Measurements from ENCODE around the gene GNA12. TPM values are rescaled to one million over a fixed set of nuclear protein-coding genes. Genes with fewer than 3 reads are reported as not detected.

Gene GNA12
- total RNA-seq, 3 donors from 2014 or later, result 21.7 to 57.7 (median 25.7) TPM

DNA sequence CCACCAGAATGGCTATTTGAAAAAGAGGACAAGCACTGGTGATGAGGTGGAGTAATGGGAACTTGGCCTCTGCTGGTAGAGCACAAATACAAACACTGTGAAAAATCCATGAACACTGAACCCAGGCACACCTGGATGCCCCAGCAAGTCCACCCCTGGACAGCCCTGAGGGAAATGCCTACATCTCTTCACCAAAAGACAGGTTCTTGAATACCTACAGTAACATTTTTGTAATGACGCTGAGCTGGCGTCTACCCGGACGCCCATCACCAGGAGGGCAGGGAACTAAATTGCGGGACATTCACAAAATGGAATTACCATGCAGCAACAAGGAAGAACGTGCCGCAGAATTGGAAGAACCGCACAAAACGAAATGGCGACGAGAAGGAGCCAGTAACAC lies 70.5 kb downstream of the GNA12 start:
- TF ChIP-seq, protein P1, sequence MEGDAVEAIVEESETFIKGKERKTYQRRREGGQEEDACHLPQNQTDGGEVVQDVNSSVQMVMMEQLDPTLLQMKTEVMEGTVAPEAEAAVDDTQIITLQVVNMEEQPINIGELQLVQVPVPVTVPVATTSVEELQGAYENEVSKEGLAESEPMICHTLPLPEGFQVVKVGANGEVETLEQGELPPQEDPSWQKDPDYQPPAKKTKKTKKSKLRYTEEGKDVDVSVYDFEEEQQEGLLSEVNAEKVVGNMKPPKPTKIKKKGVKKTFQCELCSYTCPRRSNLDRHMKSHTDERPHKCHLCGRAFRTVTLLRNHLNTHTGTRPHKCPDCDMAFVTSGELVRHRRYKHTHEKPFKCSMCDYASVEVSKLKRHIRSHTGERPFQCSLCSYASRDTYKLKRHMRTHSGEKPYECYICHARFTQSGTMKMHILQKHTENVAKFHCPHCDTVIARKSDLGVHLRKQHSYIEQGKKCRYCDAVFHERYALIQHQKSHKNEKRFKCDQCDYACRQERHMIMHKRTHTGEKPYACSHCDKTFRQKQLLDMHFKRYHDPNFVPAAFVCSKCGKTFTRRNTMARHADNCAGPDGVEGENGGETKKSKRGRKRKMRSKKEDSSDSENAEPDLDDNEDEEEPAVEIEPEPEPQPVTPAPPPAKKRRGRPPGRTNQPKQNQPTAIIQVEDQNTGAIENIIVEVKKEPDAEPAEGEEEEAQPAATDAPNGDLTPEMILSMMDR (IDR thresholded peaks at IDR 0.05), result no peak
- intact Hi-C loops (cut with DNase I, micrococcal nuclease), result no loop called here

DNA sequence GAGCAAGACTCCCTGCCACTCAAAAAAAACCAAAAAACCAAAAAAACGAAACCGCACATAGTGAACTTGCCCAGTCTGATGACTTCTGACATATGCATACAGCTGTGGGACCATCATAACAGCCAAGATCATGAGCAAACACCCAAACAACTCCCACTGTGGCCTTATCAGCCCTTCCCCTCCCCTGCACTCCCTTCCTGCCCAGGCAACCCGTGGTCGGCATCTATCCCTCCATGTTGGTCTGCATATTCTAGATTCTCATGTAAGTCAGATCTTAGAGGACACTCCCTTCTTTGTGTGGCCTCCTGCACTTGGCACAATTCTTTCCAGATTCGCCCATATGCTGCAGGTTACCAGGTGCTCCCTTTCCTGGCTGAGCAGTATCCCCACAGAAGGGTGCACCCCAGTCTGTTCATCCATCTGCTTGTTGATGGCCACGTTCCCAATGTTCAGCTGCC lies 72.8 kb downstream of the GNA12 start:
- Histone ChIP-seq H3K4me1 (ENCODE audit: low read depth) (no peaks in the 10 kb centered on the region), H3K9me3 (no peaks in the 10 kb centered on the region), H3K36me3 (ENCODE audit: low read depth) (no peaks in the 10 kb centered on the region), H3K4me3 (no peak overlapping the region)
- intact Hi-C loops (cut with DNase I, micrococcal nuclease), result no loop called here
- ATAC-seq (no peak), DNase-seq (no peak)
- TF ChIP-seq, protein P1 (IDR thresholded peaks at IDR 0.05), result no peak

More for the DNA sequence above, 70.5 kb downstream of the GNA12 start:
- H3K9me3 ChIP-seq, result no peaks in the 10 kb centered on the region
- DNase-seq (no peak), ATAC-seq (no peak)
- H3K36me3 ChIP-seq (ENCODE audit: low read depth), result no peaks in the 10 kb centered on the region
- H3K4me3 ChIP-seq, result no peak overlapping the region
- H3K4me1 ChIP-seq (ENCODE audit: low read depth), result no peaks in the 10 kb centered on the region

DNA sequence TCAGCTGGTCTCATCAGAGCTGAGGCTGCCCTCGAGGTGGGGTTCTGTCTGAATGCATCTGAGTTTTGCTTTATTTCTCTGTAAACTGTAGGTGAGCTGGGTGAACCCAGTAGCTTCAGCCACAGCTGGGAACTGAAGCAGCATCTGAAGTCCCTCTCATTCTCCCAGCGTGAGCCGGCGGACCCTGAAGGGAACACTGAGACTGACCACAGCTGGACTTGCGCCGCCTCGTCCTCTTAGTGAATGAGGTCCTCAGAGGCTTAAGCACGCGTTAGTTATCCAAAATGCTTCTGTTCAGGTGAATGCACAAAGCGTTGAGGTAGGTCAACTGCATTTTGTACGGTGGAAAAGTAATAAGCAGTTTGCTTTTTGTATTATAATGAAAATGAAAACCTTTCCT lies 79.5 kb downstream of the GNA12 start:
- ATAC-seq (no peak), DNase-seq (no peak)
- Histone ChIP-seq H3K4me3 (no peak overlapping the region), H3K9me3 (no peaks in the 10 kb centered on the region), H3K36me3 (ENCODE audit: low read depth) (no peaks in the 10 kb centered on the region), H3K4me1 (ENCODE audit: low read depth) (peaks cover 8% of the 10 kb centered on the region)
- intact Hi-C loops (cut with DNase I, micrococcal nuclease), result no loop called here
- TF ChIP-seq, protein P1 (IDR thresholded peaks at IDR 0.05), result no peak

DNA sequence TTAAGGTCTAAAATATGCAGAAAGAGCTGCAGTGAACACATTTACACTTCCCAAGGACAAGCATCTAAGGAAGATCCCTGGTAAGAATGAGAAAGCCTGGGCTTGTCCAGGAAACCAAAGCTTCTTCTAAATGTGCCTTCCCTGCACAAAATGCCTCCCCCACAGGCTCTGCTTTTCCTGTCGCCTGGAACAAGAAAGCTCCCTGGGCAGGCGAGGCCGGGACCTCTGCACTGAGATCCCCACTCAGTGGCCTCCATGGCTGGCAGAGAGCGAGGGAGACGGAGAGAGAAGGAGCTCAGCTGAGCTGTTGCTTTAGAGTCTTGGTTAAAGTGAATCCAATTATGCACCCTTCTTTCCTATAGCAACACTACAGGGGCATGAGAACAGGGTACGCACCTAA lies 80.5 kb downstream of the GNA12 start:
- TF ChIP-seq, protein P1 (IDR thresholded peaks at IDR 0.05), result no peak
- Histone ChIP-seq H3K9me3 (no peaks in the 10 kb centered on the region), H3K4me1 (ENCODE audit: low read depth) (peaks cover 12% of the 10 kb centered on the region), H3K4me3 (no peak overlapping the region), H3K36me3 (ENCODE audit: low read depth) (no peaks in the 10 kb centered on the region)
- intact Hi-C loops (cut with DNase I, micrococcal nuclease), result no loop called here
- ATAC-seq (no peak), DNase-seq (no peak)

DNA sequence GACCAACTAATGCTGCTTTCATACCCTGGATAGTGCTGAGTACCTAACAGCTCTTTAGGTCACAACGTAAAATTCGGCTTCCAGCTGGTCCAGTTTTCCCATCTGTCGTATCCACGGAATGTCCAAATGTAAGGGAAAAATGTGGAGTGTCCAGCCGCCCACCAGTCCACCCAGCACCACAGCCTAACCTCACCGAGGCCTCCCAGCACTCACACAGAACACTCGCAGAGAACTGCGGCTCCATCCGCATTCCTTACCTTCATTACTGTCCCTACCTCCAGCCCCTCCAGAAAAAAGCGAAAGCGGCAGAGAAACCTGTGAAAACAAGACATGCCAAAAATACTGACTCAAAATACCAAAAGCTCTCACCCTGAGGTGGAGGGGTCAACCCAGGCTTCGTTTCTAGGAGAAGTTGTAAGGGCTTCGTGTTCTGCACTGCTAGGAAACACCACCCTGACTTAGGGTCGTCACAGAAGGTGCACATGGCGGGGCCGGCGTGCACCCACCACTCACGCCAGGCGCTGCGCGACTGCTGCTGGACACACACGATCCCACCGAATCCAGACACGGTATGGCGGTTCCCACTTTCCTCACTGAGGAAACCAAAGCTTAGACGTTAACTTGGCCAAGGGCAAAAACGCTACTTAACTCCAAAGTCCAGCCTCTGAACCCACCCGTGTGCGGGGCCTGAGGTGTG lies 82.2 kb downstream of the GNA12 start:
- DNase-seq, result no peak
- H3K4me1 ChIP-seq (ENCODE audit: low read depth), result peaks cover 12% of the 10 kb centered on the region

More for the DNA sequence above, 82.2 kb downstream of the GNA12 start:
- intact Hi-C loops (cut with DNase I, micrococcal nuclease), result no loop called here
- ATAC-seq, result no peak
- TF ChIP-seq, protein P1 (IDR thresholded peaks at IDR 0.05), result no peak
- Histone ChIP-seq H3K9me3 (no peaks in the 10 kb centered on the region), H3K36me3 (ENCODE audit: low read depth) (no peaks in the 10 kb centered on the region), H3K4me3 (no peak overlapping the region)
